ENCODE data around the gene SFXN2. TPM values are rescaled to one million over a fixed set of nuclear protein-coding genes. Genes with fewer than 3 reads are reported as not detected.

SFXN2 gene
- total RNA-seq, 1 donor from 2014 or later, result 9.1 TPM

- Mint-ChIP-seq H3K36me3 (ENCODE audit: low read depth, unreplicated experiment) (peaks cover 2% of the 10 kb centered on the region), H3K9me3 (ENCODE audit: unreplicated experiment) (no peaks in the 10 kb centered on the region), H3K27me3 (ENCODE audit: low read depth, unreplicated experiment) (no peaks in the 10 kb centered on the region), H3K27ac (ENCODE audit: unreplicated experiment) (peak overlapping the region; percentile 96), H3K4me1 (ENCODE audit: low read depth, unreplicated experiment) (peaks cover 64% of the 10 kb centered on the region), H3K4me3 (ENCODE audit: unreplicated experiment) (peak overlapping the region; percentile 85)
- Histone ChIP-seq H3K4me2 (ENCODE audit: low read length) (peak overlapping the region; percentile 91), H3K36me3 (ENCODE audit: insufficient read depth, low read length) (no peaks in the 10 kb centered on the region), H3K79me2 (ENCODE audit: insufficient read depth, low read length) (peaks cover 66% of the 10 kb centered on the region), H3K27ac (ENCODE audit: low read depth, low read length) (peak overlapping the region; percentile 97), H2AFZ (ENCODE audit: low read depth, low read length) (no peak overlapping the region), H3K4me3 (ENCODE audit: insufficient read depth, low read depth, low read length) (peak overlapping the region; percentile 66), H3K9me3 (ENCODE audit: insufficient read depth, low read depth, low read length) (no peaks in the 10 kb centered on the region), H4K20me1 (ENCODE audit: insufficient read depth, low read length) (peaks cover 29% of the 10 kb centered on the region), H3K4me1 (ENCODE audit: insufficient read depth, low read length) (peaks cover 78% of the 10 kb centered on the region), H3K9ac (ENCODE audit: low read length) (peak overlapping the region; percentile 93), H3K27me3 (ENCODE audit: insufficient read depth, low read length) (no peaks in the 10 kb centered on the region)
- FAIRE-seq (peak; percentile 97), DNase-seq (ENCODE audit: low read depth) (peak; percentile 99)
- TF ChIP-seq CTCF (IDR thresholded peaks at IDR 0.05; ENCODE audit: insufficient read depth, low read depth, low read length), result no peak
Measured at GRCh38 chr10:102776779-102777456, 62.5 kb downstream of the SFXN2 start.

GRCh38 chr10:102777711-102778453 is 63.4 kb downstream of the SFXN2 start:
- Histone ChIP-seq H3K36me3 (ENCODE audit: insufficient read depth, low read length) (no peaks in the 10 kb centered on the region), H3K9ac (ENCODE audit: low read length) (peak overlapping the region; percentile 93), H3K4me3 (ENCODE audit: insufficient read depth, low read depth, low read length) (no peak overlapping the region), H3K27ac (ENCODE audit: low read depth, low read length) (peak overlapping the region; percentile 97), H2AFZ (ENCODE audit: low read depth, low read length) (no peak overlapping the region), H3K4me2 (ENCODE audit: low read length) (peak overlapping the region; percentile 91), H3K27me3 (ENCODE audit: insufficient read depth, low read length) (no peaks in the 10 kb centered on the region), H3K9me3 (ENCODE audit: insufficient read depth, low read depth, low read length) (no peaks in the 10 kb centered on the region), H4K20me1 (ENCODE audit: insufficient read depth, low read length) (peaks cover 37% of the 10 kb centered on the region), H3K79me2 (ENCODE audit: insufficient read depth, low read length) (peaks cover 66% of the 10 kb centered on the region), H3K4me1 (ENCODE audit: insufficient read depth, low read length) (peaks cover 85% of the 10 kb centered on the region)
- Mint-ChIP-seq H3K9me3 (ENCODE audit: unreplicated experiment) (no peaks in the 10 kb centered on the region), H3K4me1 (ENCODE audit: low read depth, unreplicated experiment) (peaks cover 67% of the 10 kb centered on the region), H3K27ac (ENCODE audit: unreplicated experiment) (peak overlapping the region; percentile 96), H3K4me3 (ENCODE audit: unreplicated experiment) (peak overlapping the region; percentile 77), H3K27me3 (ENCODE audit: low read depth, unreplicated experiment) (no peaks in the 10 kb centered on the region), H3K36me3 (ENCODE audit: low read depth, unreplicated experiment) (peaks cover 2% of the 10 kb centered on the region)
- DNase-seq (ENCODE audit: low read depth), result no peak
- no peak for FAIRE-seq
- TF ChIP-seq EZH2 (IDR thresholded peaks at IDR 0.05; ENCODE audit: insufficient read depth, low read length) (no peak), CTCF (IDR thresholded peaks at IDR 0.05; ENCODE audit: insufficient read depth, low read depth, low read length) (no peak)
